HG03103 (cell line): ENCODE results near the gene ZSCAN31.
"Not testable (repeated sequence)": the region's sequence is repeated elsewhere in the genome, so short reads cannot be mapped to it uniquely, and the experiment has no call there.

Experiments used
- ATAC-seq: cut with Tn5 transposase; IDR thresholded peaks from one replicate; pipeline ENCODE4 v1.9.1; 2021; ENCODE audit warnings: low read depth; ENCODE audit not compliant: unreplicated experiment

ZSCAN31 gene

DNA sequence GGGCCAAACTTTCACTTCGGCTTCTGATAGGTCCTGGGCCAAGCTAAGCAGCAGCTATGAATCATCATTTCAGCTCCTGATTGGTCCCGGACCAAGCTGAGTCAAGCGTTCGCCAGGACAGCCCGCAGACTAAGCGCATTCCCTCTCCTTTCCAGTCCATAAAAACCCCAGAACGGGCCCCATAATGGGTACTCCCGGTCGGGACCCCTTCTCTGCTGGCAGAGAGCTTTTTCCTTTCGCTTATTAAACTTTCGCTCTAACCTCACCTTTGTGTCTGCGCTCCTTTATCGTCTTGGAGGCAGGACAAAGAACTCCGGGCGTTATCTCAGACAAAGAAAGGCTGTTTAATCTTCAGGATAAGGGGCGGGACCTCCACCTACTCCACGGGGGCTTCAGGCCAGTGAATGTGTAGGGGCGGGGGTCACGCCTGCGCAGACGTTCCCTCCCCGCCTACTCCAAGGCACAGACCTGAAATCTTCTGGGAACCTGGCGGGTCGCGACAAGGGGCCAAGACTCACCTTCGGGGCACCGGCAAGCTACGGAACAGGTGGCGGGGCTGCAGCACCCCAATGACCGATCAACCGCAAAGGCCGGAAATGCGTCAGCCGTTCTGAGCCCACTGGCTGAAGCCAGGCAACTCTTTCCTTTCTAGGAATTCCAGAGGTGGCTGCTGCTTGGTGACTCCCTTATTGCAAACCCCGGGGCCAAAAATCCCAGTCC, at the start of gene ZSCAN31:
TSS of gene ZSCAN31 (minus strand) at position 585 of the 720 bp plus-strand sequence. CDS start 6,465 bp downstream, outside the sequence.
- peak; percentile 62 for ATAC-seq

DNA sequence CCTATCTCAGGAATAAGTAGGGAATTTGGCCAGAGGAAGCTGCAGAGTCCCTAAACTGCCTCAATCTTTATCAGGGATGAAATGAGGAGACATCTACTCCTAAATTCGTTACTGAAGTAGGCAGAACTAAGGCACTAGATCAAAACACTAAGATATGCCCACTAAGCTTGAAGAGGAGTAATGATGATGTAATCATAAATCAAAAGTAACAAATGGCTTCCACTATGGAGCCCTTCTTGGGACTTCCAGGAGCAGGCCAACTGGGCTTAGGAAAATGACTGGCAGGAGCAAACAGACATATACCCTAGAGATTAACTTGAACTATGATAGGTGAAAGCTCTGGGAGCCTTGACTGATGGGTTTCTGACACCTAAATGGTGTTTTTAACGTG, 48.2 kb upstream of the ZSCAN31 start:
- no peak for ATAC-seq

- peak; percentile 76 for ATAC-seq
These were observed 47.5 kb upstream of the ZSCAN31 start for GRCh38 chr6:28383235-28384142.

- no peak for ATAC-seq
These were observed 44.4 kb upstream of the ZSCAN31 start for GRCh38 chr6:28380381-28380780.

DNA sequence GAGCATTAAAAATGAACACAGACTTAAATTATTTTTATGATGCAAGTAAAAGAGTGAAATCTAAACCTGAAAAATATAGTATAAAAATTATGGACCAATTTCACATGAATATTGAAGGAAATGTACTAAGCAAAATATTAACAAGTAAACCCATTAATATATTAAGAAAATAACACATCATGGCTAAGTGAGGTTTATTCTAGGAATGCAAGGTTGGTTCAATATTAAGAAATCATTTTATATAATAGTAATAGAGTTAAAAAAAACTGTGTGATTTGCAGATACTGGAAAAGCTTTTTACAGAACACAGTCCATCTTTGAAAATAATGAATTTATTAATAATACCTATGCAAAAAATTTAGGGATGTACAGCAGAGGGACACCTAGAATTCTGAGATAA, 42.7 kb upstream of the ZSCAN31 start:
- ATAC-seq, result no peak

DNA sequence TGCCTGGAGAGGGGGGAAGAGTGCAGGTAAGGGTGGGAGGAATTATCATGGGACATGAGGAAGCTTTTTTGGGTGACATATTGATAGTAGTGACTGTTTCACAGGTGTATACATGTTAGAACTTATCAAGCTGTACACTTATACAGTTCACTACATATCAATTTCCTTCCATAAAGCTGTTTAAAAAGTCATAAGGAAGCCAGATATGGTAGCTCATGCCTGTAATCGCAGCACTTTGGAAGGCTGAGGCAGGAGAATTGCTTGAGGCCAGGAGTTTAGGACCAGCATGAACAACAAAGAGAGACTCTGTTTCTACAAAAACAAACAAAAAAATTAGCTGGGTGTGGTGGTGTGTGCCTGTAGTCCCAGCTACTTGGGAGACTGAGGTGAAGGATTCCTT, 41.9 kb upstream of the ZSCAN31 start:
- ATAC-seq, result no peak

DNA sequence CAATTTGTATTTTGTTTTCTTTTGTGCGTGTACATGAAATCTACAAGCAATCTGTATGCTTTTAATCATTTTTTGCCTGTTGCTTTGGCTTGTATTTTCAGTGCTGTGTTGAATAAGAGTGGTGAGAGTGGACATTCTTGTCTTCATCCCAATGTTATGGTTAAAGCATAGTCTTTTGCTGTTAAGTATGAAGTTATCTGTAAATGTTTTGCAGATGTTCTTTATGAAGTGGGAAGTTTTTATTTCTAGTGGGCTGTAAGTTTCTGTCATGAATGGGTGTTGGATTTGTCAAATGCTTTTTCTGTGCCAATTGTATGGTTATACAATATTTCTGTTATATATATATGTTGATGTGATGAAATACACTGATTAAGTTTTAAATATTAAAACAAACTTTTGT, 38.0 kb upstream of the ZSCAN31 start:
- no peak for ATAC-seq

DNA sequence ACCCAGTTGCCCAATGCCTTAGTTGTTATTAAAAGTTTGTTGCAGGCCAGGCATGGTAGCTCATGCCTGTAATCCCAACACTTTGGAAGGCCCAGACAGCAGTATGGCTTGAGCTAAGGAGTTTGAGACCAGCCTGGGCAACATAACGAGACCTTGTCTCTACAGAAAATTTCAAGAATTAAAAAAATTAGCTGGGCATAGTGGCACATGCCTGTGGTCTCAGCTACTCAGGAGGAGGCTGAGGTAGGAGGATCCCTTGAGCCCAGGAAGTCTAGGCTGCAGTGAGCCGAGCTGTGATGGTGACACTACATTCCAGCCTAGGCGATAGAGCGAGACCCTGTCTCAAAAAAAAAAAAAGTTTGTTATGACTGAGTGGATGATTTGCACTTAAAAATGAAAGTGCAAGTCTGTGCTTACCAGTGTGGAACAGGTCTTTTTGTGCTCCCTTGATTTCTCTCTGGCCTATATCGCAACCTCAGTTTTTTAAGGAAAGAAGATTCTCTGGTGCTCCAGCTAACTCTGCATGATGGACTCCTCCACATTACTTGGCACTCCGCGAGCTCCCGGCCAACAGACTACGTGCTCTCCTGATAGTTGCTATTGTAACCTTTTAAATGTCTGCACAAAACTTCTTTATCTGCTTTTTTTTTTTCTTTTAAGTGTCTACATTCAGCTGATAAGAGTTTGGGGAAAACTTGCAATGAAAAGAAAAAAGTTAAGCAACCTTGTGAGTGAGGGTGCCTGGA, 35.9 kb upstream of the ZSCAN31 start:
- no peak for ATAC-seq

GRCh38 chr6:28371280-28371679, 35.3 kb upstream of the ZSCAN31 start:
- ATAC-seq, result no peak

DNA sequence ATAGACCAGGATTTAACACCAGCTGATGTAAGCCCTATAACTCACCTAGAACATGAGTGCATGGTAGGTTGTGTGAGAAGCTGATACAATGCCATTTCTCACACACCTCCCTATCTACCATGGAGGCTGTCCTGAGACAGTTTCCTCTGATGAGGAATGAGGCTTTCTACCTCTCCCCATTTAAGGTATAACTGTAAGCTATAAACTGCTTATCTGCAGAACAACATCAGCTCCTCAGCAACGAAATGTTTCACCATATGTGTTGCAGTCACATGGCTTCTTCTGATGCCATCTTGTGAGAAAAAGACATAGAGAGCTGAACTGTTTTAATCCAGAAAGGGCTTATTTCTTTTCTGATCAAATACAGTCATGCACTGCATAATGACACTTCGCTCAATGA, 34.5 kb upstream of the ZSCAN31 start:
- no peak for ATAC-seq

- ATAC-seq, result no peak
These were observed 33.5 kb upstream of the ZSCAN31 start for GRCh38 chr6:28369463-28369862.

GRCh38 chr6:28368522-28368921, 32.6 kb upstream of the ZSCAN31 start:
- ATAC-seq, result no peak

GRCh38 chr6:28365590-28365989, 29.6 kb upstream of the ZSCAN31 start:
- not testable (repeated sequence) for ATAC-seq

DNA sequence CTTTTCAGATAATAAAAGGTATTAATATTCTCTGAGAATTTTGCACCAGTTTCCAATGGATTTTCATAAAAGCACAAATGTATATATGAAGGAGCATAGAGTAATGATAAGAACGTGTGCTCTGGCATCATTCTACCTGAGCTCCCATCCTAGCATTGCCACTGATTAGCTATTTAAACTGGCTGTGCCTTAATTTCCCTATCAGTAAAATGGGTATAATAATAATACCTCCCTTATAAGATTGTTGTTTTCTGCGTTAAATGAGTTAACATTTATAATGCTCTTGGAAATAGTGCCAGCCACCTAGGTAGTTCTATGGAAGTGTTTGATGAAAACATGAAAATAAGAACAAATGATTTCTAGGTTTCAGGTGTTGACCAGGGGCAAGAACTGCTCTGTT, 25.0 kb upstream of the ZSCAN31 start:
- no peak for ATAC-seq

DNA sequence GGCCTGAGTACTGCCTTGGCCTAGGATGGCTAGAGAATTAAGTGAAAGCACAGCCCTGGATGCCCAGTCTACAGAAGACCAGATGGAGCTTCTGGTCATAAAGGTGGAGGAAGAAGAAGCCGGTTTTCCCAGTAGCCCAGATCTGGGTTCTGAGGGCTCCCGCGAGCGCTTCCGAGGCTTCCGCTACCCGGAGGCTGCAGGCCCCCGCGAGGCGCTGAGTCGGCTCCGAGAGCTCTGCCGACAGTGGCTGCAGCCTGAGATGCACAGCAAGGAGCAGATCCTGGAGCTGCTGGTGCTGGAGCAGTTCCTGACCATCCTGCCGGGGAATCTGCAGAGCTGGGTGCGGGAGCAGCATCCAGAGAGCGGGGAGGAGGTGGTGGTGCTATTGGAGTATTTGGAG, 23.6 kb upstream of the ZSCAN31 start:
- ATAC-seq, result not testable (repeated sequence)

DNA sequence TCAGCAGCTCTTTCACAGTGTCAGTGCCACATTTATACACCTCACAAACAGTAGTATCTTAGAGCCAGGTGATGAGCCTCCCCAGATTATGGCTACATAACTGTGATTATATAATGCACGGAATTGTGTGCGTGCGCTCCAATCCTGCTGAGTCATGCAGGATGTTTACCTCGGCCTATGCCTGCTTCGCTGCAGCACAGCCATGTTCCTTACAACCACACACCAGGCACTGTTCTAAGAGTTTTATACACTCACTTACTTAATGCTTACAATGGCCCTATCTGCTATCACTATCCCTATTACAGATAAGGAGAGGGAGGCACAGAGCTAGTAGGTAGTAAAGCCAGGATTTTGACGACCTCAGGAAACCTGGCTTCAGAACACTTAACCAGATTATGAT, 21.1 kb upstream of the ZSCAN31 start:
- ATAC-seq, result no peak

DNA sequence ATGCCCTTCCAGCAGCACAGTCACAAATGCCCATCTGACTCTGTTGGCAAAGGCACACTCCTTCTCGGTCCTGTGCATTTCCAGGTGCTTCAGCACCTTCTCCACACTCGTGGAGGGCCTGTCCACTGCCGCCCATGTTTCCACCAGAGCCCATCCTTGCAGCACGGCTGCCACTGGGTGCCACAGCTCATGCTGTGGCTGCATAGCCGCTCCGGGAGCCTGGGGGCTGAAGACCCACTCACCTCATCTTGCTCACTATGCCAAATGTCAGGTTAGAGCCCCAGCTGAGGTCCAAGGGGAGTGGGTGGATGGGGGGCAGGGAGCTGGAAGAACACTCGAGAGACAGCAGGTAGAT, 20.7 kb upstream of the ZSCAN31 start:
- ATAC-seq, result no peak

DNA sequence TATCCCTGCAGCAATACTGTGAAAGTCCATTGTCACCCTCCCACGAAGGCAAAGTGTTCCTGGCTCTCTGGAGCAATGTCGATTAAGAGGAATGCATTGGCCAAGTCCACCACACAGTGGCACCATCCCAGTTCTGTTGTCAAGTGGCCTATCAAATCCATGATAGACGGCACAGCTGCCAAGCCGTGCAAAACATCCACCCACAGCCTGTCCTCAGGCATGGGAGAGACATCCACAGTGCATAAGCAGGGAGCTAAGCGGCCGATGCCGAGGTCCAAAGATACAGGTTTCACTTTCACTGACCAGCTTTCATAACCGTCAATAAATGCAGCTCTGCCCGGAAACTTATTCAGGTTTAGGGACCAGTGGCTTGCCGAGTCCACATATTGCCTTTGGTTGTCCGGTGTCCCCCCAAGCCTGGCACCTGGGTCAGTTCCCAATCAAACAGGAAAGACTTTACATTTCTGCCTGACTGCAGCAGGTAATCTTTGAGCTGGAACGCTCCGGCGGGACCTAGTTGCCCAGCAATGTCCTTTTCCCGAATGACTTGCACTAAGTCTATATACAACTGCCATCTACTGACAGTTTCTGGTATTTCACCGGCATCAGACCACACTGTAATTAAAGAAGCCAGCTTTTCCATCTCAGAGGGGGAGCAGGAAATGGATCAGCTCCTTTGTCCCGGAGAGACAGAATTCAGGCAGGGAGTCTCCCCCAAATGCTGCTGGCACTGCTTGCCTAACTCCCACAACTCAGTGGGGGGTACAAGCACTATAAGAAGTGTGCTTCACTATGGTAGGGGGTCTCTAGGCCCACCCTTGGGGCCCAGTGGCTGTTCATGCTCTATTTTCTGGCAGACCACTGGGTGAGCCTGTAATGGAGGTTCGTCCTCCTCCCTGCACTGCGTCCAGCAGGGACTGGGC, 20.1 kb upstream of the ZSCAN31 start:
- no peak for ATAC-seq

DNA sequence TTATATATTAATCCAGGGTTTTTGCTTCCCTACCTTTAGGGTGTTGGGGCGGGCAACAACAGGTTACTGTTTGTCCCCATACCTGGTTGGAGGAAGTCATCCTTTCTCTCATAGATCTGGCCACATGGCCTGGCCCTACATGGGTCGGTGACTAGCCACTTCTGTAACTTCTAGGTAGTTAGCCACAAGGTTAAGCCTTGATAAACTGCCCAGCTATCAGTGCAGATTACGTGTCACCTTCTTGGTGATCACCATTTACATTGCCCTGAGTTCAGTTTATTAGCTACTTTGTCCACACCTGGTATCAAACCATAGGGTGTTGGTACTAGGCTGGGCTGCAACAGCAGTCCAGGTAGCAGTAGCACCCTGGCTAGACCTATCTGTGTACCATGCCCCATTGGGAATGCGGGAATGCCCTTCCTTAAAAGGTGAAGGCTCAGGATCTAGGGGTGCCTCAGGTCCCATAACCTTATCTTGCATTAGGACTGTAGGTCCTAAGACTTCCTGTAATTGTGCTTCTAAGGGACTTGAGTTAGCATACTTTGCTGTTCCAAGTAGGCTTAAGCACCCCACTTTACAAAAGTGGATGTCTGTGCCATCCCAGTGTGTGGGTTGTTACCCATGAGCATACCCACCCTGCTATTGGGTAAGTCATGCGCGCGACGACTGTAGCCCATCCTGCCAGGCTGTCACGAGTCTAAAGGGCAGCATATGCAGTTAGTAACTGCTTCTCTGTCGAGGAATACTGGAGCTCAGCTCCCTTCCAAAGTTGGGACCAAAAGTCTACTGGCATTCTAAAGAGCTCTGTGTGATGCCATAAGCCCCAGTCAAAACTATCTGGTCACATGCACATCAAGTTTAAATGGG, 19.0 kb upstream of the ZSCAN31 start:
- ATAC-seq, result no peak
